Sigmoid colon (tissue), 4 donors: Measurements from ENCODE around the gene GAN.

ENCODE experiments used
- EP300 ChIP-seq, 4 donors: sonication (generic); formaldehyde crosslinking; IDR thresholded peaks; one replicate each; pipeline ENCODE4 v1.6.1; 2017; ENCODE audit warnings: antibody characterized with exemption in 4 of 4
- POLR2A ChIP-seq, 2 donors: fragments of 450-650 bp; IDR thresholded peaks; one replicate each; pipeline ENCODE4 v1.6.1; 2016; ENCODE audit warnings: antibody characterized with exemption in 2 of 2, mild to moderate bottlenecking in 2 of 2, moderate library complexity in 2 of 2
- TF ChIP-seq, protein P1 (sequence below), 4 experiments: fragments of 450-650 bp in 3 of 4; fragments of 200-600 bp in 1 of 4; IDR thresholded peaks; one replicate each; pipeline ENCODE4 v1.5.1; 2016 to 2019; ENCODE audit warnings: antibody characterized with exemption in 4 of 4, mild to moderate bottlenecking in 3 of 4, moderate library complexity in 2 of 4

GRCh38 chr16:81314603-81315270 lies at the start of gene GAN:
- TF ChIP-seq, protein P1, sequence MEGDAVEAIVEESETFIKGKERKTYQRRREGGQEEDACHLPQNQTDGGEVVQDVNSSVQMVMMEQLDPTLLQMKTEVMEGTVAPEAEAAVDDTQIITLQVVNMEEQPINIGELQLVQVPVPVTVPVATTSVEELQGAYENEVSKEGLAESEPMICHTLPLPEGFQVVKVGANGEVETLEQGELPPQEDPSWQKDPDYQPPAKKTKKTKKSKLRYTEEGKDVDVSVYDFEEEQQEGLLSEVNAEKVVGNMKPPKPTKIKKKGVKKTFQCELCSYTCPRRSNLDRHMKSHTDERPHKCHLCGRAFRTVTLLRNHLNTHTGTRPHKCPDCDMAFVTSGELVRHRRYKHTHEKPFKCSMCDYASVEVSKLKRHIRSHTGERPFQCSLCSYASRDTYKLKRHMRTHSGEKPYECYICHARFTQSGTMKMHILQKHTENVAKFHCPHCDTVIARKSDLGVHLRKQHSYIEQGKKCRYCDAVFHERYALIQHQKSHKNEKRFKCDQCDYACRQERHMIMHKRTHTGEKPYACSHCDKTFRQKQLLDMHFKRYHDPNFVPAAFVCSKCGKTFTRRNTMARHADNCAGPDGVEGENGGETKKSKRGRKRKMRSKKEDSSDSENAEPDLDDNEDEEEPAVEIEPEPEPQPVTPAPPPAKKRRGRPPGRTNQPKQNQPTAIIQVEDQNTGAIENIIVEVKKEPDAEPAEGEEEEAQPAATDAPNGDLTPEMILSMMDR (IDR thresholded peaks at IDR 0.05) = no peak
- TF ChIP-seq POLR2A (IDR thresholded peaks at IDR 0.05) (peak; percentile 75 to 82), EP300 (IDR thresholded peaks at IDR 0.05) (peak in 1 of 4 donors; percentile 54)
